GM21367 (cell line): ENCODE data around the gene UBE2O.

ENCODE experiments used
- ATAC-seq: cut with Tn5 transposase; IDR thresholded peaks from one replicate; pipeline ENCODE4 v1.9.1; 2021; ENCODE audit not compliant: unreplicated experiment

Gene UBE2O

DNA sequence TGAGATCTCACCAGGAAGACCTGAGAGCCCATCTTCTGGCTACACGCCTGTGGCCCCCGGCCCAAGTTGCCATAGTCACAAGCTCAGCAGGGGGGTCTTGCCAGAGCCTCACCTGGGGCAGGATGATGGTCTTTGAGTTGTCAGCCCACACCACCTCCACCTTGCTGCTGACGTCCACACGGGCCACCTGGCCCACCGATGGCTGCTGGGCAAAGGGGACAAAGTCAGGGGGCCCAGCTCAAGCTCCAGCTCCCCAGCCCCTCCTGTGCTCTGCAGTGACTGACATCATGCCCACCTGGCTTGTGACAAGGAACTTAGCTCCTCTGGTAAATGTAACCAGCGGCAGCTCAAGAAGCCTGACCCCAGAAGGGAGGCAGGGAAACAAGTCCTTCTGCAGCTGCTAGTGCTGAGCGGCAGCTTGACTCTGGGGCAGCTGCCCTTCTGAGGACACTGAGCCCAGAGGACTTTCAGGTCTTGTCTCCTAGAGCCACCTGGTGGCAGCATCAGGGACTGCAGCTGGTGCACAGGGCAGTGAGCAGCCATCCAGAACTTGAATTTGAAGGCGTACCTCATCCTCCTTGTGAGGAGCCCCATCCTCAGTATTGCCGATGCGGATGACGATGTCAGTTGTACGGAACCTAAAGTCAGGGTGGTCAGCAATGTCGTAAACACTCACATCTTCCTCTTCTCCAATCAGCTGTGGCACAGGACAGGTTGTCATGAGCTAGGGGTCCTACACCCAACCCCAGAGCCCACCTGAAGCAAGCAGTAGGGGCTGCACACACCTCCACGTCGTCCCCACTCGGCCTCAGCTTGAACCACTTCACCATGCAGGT lies 55.0 kb downstream of the UBE2O start:
- no peak for ATAC-seq

DNA sequence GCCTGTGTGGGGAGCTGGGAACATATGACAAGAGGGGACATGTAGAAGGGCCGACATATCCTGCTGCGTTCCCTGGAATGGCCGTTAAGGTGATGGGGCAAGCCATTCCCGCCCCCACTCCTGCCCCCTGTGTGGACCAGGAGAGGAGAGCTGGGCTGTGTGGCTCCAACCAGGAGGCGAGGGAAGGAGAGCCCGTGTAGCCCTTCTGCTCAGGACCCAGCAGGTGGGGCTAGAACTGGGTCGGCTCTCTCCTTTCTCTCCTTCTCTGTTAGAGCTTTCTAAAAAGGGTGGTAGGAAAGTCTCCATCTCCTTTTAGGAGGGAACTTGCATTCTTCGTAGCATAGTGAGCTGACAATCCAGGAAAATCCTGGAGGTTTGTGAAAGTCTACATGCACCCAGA lies 55.8 kb downstream of the UBE2O start:
- no peak for ATAC-seq

DNA sequence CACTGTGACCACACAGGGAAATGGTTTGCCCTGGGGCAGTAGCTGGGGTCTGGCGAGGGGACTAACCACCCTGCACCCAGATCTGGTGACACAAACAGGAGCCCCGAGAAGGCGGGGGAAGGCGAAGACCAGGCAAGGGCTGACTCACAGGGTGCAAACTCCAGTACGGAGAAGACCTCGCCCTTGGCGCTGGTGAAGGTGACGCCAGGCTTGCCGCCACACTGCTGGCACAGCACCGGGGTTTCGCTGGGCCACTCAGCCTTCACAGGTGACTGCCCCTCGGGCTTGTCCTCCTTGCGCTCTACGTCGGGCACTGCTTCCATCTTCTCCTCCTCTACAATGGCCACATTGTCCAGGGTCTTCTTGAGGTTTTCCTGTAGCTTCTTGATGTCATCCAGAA lies 57.0 kb downstream of the UBE2O start:
- ATAC-seq: no peak

- ATAC-seq: no peak
Observed at GRCh38 chr17:76394166-76394565, 58.8 kb downstream of the UBE2O start.

- ATAC-seq: no peak
Observed at GRCh38 chr17:76391200-76391715, 61.7 kb downstream of the UBE2O start.

DNA sequence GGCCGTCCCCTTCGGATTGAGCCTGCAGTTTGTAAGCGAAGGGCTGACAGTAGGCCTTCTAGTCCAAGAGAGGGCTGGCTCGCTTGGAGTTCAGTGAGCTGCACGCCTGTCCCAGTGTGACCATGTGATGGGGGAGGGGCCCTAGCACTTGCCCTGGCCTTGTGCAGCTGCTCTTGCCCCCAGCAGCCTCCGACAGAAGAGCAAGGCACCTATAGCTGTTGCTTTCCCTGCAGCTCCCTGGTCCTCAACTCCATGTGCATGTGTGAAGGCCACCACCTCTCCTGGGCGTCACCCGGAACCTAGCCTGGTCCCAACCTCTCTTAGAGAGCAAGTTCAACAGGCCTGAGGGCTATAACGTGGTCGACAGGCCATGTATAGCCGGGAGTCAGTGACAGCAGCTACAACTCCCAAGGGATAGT lies 62.9 kb downstream of the UBE2O start:
- ATAC-seq: no peak

DNA sequence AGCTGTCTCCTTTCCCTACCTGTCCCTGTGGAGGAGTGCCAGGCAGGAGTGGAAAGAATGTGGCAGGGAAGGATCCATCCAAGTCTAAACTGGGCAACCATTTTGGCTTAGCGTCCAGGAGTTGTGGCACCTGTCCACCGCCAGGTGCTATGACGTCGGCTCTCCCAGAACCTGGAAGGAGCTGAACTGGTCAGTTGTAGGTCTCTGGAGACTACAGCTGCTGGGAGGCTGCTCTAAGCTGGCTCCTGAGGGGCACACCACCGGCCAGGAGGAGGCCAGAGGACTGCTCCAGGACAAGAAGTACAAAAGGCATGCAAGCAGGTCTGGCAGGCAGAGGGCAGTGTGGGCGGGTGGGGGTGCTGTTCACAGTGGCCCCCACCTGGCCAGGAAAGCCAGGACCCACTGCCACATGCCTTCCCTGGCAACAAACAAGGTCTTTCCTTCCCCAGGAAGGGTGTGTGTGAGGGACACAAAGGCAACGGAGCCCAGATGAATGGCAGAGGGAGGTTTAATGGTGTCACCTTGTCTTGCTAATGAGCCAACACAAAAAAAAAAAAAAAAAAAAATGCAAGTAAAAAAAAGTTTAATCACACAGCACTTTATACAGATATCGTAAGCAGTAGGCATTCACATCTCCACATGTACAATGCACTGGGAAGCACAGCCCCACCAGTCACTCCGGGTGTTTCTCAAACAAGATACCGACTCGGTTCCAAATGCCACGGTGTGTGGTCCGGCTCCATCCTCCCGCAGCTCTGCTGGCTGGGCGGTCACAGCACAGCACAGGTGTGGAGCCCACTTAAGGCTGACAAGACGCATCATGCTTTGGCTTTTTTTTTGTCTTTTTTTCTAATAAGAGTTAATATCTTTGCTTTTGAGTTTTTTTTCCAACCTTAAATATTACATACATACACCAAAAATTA lies 63.7 kb downstream of the UBE2O start:
- no peak for ATAC-seq

DNA sequence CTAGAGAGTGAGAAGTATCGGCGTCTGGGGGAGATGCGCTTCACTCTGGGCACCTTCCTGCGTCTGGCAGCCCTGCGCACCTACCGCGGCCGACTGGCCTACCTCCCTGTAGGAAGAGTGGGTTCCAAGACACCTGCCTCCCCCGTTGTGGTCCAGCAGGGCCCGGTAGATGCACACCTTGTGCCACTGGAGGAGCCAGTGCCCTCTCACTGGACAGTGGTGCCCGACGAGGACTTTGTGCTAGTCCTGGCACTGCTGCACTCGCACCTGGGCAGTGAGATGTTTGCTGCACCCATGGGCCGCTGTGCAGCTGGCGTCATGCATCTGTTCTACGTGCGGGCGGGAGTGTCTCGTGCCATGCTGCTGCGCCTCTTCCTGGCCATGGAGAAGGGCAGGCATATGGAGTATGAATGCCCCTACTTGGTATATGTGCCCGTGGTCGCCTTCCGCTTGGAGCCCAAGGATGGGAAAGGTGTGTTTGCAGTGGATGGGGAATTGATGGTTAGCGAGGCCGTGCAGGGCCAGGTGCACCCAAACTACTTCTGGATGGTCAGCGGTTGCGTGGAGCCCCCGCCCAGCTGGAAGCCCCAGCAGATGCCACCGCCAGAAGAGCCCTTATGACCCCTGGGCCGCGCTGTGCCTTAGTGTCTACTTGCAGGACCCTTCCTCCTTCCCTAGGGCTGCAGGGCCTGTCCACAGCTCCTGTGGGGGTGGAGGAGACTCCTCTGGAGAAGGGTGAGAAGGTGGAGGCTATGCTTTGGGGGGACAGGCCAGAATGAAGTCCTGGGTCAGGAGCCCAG lies 65.8 kb downstream of the UBE2O start:
- no peak for ATAC-seq

DNA sequence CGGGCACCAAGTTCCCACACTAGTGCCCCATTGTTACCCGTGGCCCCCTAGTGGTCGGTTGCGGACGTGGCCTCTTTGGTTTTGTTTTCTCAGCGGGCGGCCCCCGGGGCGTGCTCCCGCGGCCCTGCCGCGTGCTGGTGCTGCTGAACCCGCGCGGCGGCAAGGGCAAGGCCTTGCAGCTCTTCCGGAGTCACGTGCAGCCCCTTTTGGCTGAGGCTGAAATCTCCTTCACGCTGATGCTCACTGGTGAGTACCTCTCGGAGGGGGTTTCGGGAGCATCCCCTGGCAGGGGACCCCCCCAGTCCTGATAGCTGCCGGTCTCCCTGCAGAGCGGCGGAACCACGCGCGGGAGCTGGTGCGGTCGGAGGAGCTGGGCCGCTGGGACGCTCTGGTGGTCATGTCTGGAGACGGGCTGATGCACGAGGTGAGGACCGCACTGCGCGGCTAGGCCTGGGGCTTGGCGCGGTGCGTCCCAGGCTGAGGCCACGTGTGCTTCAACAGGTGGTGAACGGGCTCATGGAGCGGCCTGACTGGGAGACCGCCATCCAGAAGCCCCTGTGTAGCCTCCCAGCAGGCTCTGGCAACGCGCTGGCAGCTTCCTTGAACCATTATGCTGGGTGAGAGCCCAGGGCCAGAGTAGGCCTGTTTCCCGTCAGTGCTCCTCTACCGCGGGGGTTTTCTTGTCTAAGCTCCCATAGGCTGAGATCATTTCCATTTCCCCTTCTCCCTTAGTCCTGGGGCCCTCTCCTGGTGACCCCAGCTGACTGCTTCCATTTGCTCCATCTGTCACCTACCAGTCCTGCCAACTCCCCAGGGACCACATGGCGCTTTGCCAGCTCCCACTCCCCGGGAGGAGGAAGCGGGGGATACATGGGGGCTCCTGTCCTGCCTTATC lies 66.8 kb downstream of the UBE2O start:
- ATAC-seq: no peak

DNA sequence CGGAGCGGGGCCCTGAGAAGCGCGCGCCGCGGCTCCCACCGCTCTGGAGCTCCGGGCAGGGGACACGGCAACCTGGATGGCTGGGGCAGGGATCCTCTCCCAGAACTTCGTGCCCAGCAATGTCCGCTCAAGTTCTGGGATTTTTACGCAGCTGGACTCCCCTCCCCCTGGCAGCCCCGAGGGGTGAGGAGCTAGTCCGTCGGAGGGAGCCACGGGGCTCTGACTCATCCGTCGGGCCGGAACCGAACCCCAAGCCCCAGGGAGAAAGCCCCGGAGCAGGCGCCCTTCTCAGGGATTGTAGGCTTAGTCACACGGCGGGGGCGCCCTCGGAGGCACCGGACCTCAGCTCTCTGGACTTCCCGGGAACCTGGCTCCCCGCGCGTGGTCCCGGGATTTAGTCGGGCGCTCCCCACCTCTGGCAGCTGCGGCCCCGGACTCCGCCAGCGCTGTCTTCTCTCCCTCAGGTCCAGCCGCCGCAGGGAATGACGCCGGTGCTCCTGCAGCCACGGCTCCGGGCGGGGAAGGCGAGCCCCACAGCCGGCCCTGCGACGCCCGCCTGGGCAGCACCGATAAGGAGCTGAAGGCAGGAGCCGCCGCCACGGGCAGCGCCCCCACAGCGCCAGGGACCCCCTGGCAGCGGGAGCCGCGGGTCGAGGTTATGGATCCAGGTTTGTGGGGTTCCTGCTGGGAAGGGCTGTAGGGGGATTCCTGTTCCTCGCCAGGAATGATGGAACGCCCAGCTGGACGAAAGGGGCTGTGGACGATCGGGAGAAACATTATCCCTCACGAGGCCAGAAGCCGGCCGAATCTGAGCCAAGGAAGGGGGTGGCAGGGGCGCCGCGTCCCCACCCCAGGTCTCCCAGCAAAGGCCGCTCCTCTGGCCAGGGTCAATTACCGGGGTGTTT lies 67.7 kb downstream of the UBE2O start:
- no peak for ATAC-seq

- no peak for ATAC-seq
Observed at GRCh38 chr17:76384222-76384986, 68.5 kb downstream of the UBE2O start, which contains the start of gene SPHK1. Gene SPHK1, plus strand, starts transcription at chr17:76384609. Its CDS starts 1,036 bp downstream, at chr17:76385645.

DNA sequence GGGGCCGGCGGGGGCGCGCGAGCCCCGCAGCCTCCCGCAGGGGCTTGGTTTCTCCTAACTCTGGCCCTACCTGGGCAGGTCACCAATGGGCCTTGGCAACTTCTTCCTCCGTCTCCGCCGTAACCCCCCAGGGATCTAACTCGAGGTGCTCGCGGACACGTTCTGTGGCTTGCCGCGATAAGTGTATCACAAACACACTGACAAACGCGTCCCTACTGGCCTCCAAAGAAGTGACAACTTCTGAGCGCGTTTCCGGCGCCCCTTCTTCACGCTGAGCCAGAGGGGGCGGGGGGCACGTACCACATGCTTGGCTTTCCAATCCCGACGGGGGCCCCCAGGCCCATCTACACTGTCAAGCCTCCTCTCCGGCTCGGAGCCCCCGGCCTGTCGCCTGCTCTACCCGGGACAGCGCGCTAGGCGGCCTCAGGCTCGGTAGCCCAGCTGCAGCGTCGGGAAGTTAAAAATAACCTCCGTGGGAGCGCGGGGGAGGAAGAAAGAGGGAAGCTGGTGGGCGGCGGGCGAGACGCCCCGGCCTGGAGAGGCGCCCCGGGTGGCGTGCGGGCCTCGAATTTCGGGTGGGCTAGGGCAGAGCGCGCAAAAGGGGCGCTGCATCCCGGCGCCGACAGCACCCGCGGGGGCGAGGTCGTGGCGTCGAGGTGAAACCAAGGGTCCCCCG lies 69.3 kb downstream of the UBE2O start:
- no peak for ATAC-seq

DNA sequence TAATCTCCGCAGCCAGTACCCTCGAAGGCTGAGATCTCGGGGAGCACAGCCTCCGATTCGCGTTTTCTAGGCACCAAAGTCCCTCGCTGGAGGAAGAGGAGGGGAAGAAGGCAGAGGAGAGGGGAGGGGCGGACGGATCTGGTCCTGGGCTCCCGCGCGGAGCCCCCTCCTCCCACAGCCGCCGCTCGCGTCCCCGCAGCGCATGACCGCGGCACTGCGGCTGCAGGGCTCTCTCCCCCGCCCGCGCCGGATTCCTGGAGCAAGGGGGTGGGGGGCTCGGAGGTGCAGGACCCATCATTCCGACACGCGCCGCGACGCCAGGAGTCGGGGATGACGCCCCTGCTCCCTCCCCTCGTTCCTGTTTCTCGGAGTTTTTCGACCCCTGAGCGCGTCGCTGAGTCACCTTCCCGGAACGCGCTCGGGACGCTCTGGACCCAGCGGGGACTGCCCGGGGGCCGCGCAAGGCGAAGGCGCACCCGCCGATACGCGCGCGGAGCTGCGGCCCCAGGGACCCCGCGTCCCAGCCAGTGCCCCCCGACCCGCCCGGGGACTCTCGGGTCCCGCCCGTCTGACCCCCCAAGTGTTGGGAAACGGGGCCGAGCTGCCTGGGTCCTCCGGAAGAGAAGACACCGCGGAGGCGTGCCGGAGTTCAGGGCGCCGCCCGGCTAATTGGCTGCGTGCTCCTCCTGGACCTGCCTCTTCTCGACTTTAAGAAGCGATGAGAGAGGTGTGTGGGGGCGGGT lies 70.0 kb downstream of the UBE2O start:
- ATAC-seq: no peak

- no peak for ATAC-seq
Observed at GRCh38 chr17:76382351-76382802, 70.6 kb downstream of the UBE2O start.

DNA sequence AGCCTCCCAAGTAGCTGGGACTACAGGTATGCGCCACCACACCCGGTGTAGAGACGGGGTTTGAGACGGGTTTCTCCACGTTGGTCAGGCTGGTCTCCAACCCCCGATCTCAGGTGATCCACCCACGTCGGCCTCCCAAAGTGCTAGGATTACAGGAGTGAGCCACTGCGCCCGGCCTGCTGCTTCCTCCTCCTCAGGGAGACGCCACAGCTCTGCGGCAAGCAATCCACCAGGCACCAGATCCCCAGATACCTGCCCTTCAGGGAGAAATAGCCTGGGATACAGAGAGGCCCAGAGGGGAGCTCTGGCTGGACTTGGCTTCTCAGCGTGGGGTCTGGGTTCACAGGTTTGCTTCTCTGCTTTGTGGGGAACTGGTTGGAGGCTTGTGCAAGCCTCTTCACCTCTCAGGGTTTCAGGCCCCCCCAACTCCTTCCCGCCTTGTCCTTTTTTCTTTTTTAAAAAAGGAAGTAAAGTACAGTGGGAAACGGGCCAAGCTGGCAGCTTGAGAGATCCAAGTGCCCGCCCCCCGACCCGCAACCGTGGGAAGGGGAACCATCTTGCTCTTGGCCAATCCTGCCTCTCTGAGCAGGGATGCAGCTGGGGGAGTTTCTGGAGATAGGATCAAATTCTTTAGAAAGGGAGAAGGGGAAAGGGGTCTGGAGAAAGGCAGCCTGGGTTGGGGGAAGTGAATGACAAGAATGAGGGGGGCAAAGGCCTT lies 71.2 kb downstream of the UBE2O start:
- ATAC-seq: no peak
